H9 (cell line): Measurements from ENCODE around the gene SLC25A31. TPM values are rescaled to one million over a fixed set of nuclear protein-coding genes. Genes with fewer than 3 reads are reported as not detected.

Experiments used
- DNase-seq: peaks from one replicate; pipeline ENCODE4 v3.0.0-alpha.2; 2017
- H2AFZ ChIP-seq: one replicate; pipeline ENCODE4 v1.6.1; 2013; ENCODE audit warnings: mild to moderate bottlenecking, low read length, control low read depth, moderate library complexity
- H2AK5ac ChIP-seq: 2 replicates; pipeline ENCODE4 v1.6.1; 2013; ENCODE audit warnings: low read length, control low read depth, mixed read lengths; ENCODE audit not compliant: insufficient read length
- H2BK120ac ChIP-seq: one replicate; pipeline ENCODE4 v1.6.1; 2013; ENCODE audit warnings: low read depth, mild to moderate bottlenecking, low read length, control low read depth, inconsistent platforms; ENCODE audit not compliant: poor library complexity, severe bottlenecking
- H2BK12ac ChIP-seq: 2 replicates; pipeline ENCODE4 v1.6.1; 2013; ENCODE audit warnings: low read length, control low read depth, mixed read lengths, low read depth; ENCODE audit not compliant: insufficient read length
- H2BK15ac ChIP-seq: 2 replicates; pipeline ENCODE4 v1.6.1; 2013; ENCODE audit warnings: low read depth, low read length, control low read depth
- H2BK20ac ChIP-seq: one replicate; pipeline ENCODE4 v1.6.1; 2013; ENCODE audit warnings: low read depth, mild to moderate bottlenecking, low read length, control low read depth, inconsistent platforms; ENCODE audit not compliant: poor library complexity, severe bottlenecking
- H2BK5ac ChIP-seq: 2 replicates; pipeline ENCODE4 v1.6.1; 2013; ENCODE audit warnings: low read length, control low read depth, mixed read lengths; ENCODE audit not compliant: insufficient read length
- H3K14ac ChIP-seq: 2 replicates; pipeline ENCODE4 v1.6.1; 2013; ENCODE audit warnings: low read length, control low read depth; ENCODE audit not compliant: insufficient read depth
- H3K18ac ChIP-seq: 2 replicates; pipeline ENCODE4 v1.6.1; 2013; ENCODE audit warnings: low read depth, mild to moderate bottlenecking, mixed read lengths, low read length, control low read depth; ENCODE audit not compliant: insufficient read length
- H3K23ac ChIP-seq: 2 replicates; pipeline ENCODE4 v1.6.1; 2013; ENCODE audit warnings: low read length, control low read depth, mixed read lengths, low read depth; ENCODE audit not compliant: insufficient read length
- H3K23me2 ChIP-seq: 2 replicates; pipeline ENCODE4 v1.6.1; 2013; ENCODE audit warnings: low read depth, mild to moderate bottlenecking, mixed read lengths, low read length, control low read depth; ENCODE audit not compliant: insufficient read length, poor library complexity, severe bottlenecking
- H3K27ac ChIP-seq: 2 replicates; pipeline ENCODE4 v1.5.1; 2013; ENCODE audit warnings: low read length, control low read depth, mixed read lengths, low read depth; ENCODE audit not compliant: insufficient read length
- H3K27me3 ChIP-seq: 2 replicates; pipeline ENCODE4 v1.6.1; 2013; ENCODE audit warnings: low read length, control low read depth, inconsistent platforms; ENCODE audit not compliant: insufficient read depth
- H3K4ac ChIP-seq: 2 replicates; pipeline ENCODE4 v1.6.1; 2013; ENCODE audit warnings: low read depth, mild to moderate bottlenecking, control low read depth, inconsistent platforms, low read length, moderate library complexity
- H3K4me1 ChIP-seq: 2 replicates; pipeline ENCODE4 v1.6.1; 2013; ENCODE audit warnings: low read length, control low read depth, inconsistent platforms; ENCODE audit not compliant: insufficient read depth
- H3K4me2 ChIP-seq: 2 replicates; pipeline ENCODE4 v1.6.1; 2013; ENCODE audit warnings: low read length, control low read depth, mixed read lengths; ENCODE audit not compliant: insufficient read length, insufficient read depth
- H3K56ac ChIP-seq: 2 replicates; pipeline ENCODE4 v1.6.1; 2013; ENCODE audit warnings: low read depth, mild to moderate bottlenecking, mixed read lengths, low read length, control low read depth; ENCODE audit not compliant: insufficient read length
- H3K79me1 ChIP-seq: 2 replicates; pipeline ENCODE4 v1.6.1; 2013; ENCODE audit warnings: low read depth, mild to moderate bottlenecking, moderate library complexity, low read length, control low read depth, inconsistent platforms; ENCODE audit not compliant: insufficient read depth, poor library complexity, severe bottlenecking
- H3K79me2 ChIP-seq: 2 replicates; pipeline ENCODE4 v1.6.1; 2013; ENCODE audit warnings: low read length, control low read depth, inconsistent platforms; ENCODE audit not compliant: insufficient read depth
- H3K9ac ChIP-seq: 2 replicates; pipeline ENCODE4 v1.6.1; 2013; ENCODE audit warnings: low read length, control low read depth, mixed read lengths; ENCODE audit not compliant: insufficient read length; ENCODE audit errors: extremely low read depth
- H3K9me3 ChIP-seq: one replicate; pipeline ENCODE4 v1.6.1; 2013; ENCODE audit warnings: low read depth, low read length, inconsistent platforms; ENCODE audit not compliant: control insufficient read depth
- H3T11ph ChIP-seq: one replicate; pipeline ENCODE4 v1.6.1; 2013; ENCODE audit warnings: mild to moderate bottlenecking, low read length, control low read depth, inconsistent platforms
- H4K20me1 ChIP-seq: one replicate; pipeline ENCODE4 v1.6.1; 2013; ENCODE audit not compliant: control insufficient read depth, insufficient read length, insufficient read depth
- H4K5ac ChIP-seq: 2 replicates; pipeline ENCODE4 v1.6.1; 2013; ENCODE audit warnings: low read depth, mild to moderate bottlenecking, mixed read lengths, low read length, control low read depth; ENCODE audit not compliant: insufficient read length
- H4K8ac ChIP-seq: replicated peaks from 2 replicates; pipeline ENCODE4 v1.6.1; 2013; ENCODE audit warnings: low read length, control low read depth, mixed read lengths, low read depth; ENCODE audit not compliant: insufficient read length
- H4K91ac ChIP-seq: 2 replicates; pipeline ENCODE4 v1.6.1; 2013; ENCODE audit warnings: low read depth, mild to moderate bottlenecking, moderate library complexity, mixed read lengths, low read length, control low read depth; ENCODE audit not compliant: insufficient read length
- H3K27ac Mint-ChIP-seq, 3 experiments: 2 replicates in 2 of 3; 3 replicates in 1 of 3; pipeline ENCODE4 v1.8.0; 2020 to 2021; ENCODE audit warnings: mixed read lengths in 3 of 3, mild to moderate bottlenecking in 1 of 3, moderate library complexity in 1 of 3
- H3K27me3 Mint-ChIP-seq: 2 replicates; pipeline ENCODE4 v1.8.0; 2021; ENCODE audit warnings: low read depth, mild to moderate bottlenecking, moderate library complexity, mixed read lengths
- H3K36me3 Mint-ChIP-seq, 3 experiments: 2 replicates in 2 of 3; 3 replicates in 1 of 3; pipeline ENCODE4 v1.8.0; 2020 to 2021; ENCODE audit warnings: low read depth in 3 of 3, mixed read lengths in 3 of 3; ENCODE audit not compliant: insufficient read depth in 1 of 3
- H3K4me1 Mint-ChIP-seq, 2 experiments: 2 replicates each; pipeline ENCODE4 v1.8.0; 2020; ENCODE audit warnings: mixed read lengths in 2 of 2
- H3K4me3 Mint-ChIP-seq, 2 experiments: 2 replicates in 1 of 2; 3 replicates in 1 of 2; pipeline ENCODE4 v1.8.0; 2020 to 2021; ENCODE audit warnings: mild to moderate bottlenecking in 2 of 2, mixed read lengths in 2 of 2, moderate library complexity in 1 of 2
- H3K9me3 Mint-ChIP-seq, 2 experiments: 2 replicates in 1 of 2; 3 replicates in 1 of 2; pipeline ENCODE4 v1.8.0; 2020; ENCODE audit warnings: mild to moderate bottlenecking in 2 of 2, mixed read lengths in 2 of 2, moderate library complexity in 1 of 2
- WGBS: extraction: QIAGEN DNeasy Blood & Tissue Kit; methylation state at CpG from one replicate; pipeline ENCODE4 v1.1.7; 2013; ENCODE audit warnings: missing lambda C conversion rate, low lambda C conversion rate, mixed read lengths; ENCODE audit not compliant: insufficient read length; ENCODE audit errors: extremely low coverage; 5-methylcytosine and 5-hydroxymethylcytosine counted together
- total RNA-seq: library from RNA; stranded (reverse); gene quantifications from 2 replicates; pipeline ENCODE4 v1.2.1, GENCODE V29; 2021
- TF ChIP-seq, protein P1 (sequence below): fragments of 200-600 bp; sonication (generic); conservative IDR thresholded peaks from 3 replicates; pipeline ENCODE4 v1.8.0; 2021; ENCODE audit warnings: antibody characterized with exemption, mild to moderate bottlenecking

Gene SLC25A31
- total RNA-seq, 1 experiment from 2014 or later, result not detected

DNA sequence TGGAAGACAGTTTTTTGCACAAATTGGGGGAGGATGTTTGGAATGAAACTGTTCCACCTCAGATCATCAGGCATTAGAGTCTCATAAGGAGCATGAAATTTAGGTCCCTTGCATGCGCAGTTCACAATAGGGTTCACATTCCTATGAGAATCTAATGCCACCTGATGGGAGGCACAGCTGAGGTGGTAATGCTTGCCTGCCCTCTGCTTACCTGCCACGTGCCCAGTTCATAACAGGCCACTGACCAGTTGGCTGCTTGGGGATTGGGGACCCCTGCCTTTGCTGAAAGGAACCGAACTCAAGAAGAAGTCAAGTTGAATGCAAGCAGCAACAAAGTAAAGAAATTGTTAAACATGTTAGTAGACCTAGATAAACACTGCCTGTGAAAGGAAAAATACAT lies 47.3 kb downstream of the SLC25A31 start:
- Histone ChIP-seq H3K56ac (no peak overlapping the region), H3K9me3 (no peaks in the 10 kb centered on the region), H2BK5ac (no peak overlapping the region), H4K5ac (no peak overlapping the region), H2BK15ac (no peak overlapping the region), H3T11ph (no peak overlapping the region), H3K4ac (no peak overlapping the region), H3K9ac (no peak overlapping the region), H4K20me1 (no peaks in the 10 kb centered on the region), H2BK12ac (no peak overlapping the region), H4K8ac (no peak overlapping the region), H2BK120ac (no peak overlapping the region), H3K4me1 (no peaks in the 10 kb centered on the region), H2BK20ac (no peak overlapping the region), H3K4me2 (no peak overlapping the region), H3K23me2 (peaks cover 3% of the 10 kb centered on the region), H3K27me3 (peaks cover 7% of the 10 kb centered on the region; the same call in 1 of the 2 replicates), H2AK5ac (no peak overlapping the region), H3K27ac (no peak overlapping the region), H3K14ac (no peak overlapping the region), H4K91ac (no peak overlapping the region), H3K79me2 (no peaks in the 10 kb centered on the region), H3K79me1 (no peaks in the 10 kb centered on the region), H2AFZ (no peak overlapping the region), H3K18ac (no peak overlapping the region), H3K23ac (no peak overlapping the region)
- TF ChIP-seq, protein P1, sequence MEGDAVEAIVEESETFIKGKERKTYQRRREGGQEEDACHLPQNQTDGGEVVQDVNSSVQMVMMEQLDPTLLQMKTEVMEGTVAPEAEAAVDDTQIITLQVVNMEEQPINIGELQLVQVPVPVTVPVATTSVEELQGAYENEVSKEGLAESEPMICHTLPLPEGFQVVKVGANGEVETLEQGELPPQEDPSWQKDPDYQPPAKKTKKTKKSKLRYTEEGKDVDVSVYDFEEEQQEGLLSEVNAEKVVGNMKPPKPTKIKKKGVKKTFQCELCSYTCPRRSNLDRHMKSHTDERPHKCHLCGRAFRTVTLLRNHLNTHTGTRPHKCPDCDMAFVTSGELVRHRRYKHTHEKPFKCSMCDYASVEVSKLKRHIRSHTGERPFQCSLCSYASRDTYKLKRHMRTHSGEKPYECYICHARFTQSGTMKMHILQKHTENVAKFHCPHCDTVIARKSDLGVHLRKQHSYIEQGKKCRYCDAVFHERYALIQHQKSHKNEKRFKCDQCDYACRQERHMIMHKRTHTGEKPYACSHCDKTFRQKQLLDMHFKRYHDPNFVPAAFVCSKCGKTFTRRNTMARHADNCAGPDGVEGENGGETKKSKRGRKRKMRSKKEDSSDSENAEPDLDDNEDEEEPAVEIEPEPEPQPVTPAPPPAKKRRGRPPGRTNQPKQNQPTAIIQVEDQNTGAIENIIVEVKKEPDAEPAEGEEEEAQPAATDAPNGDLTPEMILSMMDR, result no peak
- no peak overlapping the region for H3K4me3 Mint-ChIP-seq
- H3K27me3 Mint-ChIP-seq, result peaks cover 23% of the 10 kb centered on the region
- DNase-seq, result no peak
- H3K36me3 Mint-ChIP-seq, result peaks cover 0 to 6% (median 0%) of the 10 kb centered on the region in 3 experiments; a peak in 4 of 7 replicates
- WGBS, result no CpG with 5 or more reads among the region's 3 CpGs
- no peak overlapping the region for H3K27ac Mint-ChIP-seq
- peaks cover 0 to 6% of the 10 kb centered on the region in 2 experiments; a peak in 2 of 5 replicates for H3K9me3 Mint-ChIP-seq
- peaks cover 3 to 8% of the 10 kb centered on the region in 2 experiments for H3K4me1 Mint-ChIP-seq
